Ascending aorta (tissue), 2 donors: ENCODE data around the gene NECAB2. TPM values are rescaled to one million over a fixed set of nuclear protein-coding genes. Genes with fewer than 3 reads are reported as not detected.

ENCODE experiments used
- DNase-seq, 2 donors: peaks; one replicate each; pipeline ENCODE4 v3.0.0-alpha.2; 2019; ENCODE audit warnings: low spot score in 2 of 2
- H3K27ac ChIP-seq, 2 donors: fragments of 200-600 bp; sonication (generic); one replicate each; pipeline ENCODE4 v1.5.1; 2016 to 2017; ENCODE audit warnings: mild to moderate bottlenecking in 1 of 2
- H3K27me3 ChIP-seq: fragments of 200-600 bp; sonication (generic); one replicate; pipeline ENCODE4 v1.5.1; 2017
- H3K36me3 ChIP-seq, 2 donors: fragments of 200-600 bp; sonication (generic); one replicate each; pipeline ENCODE4 v1.5.1; 2016
- H3K4me1 ChIP-seq, 2 donors: fragments of 200-600 bp; sonication (generic); one replicate each; pipeline ENCODE4 v1.5.1; 2016 to 2017; ENCODE audit warnings: mild to moderate bottlenecking in 1 of 2
- H3K4me3 ChIP-seq, 2 donors: fragments of 200-600 bp; sonication (generic); one replicate each; pipeline ENCODE4 v1.5.1; 2016 to 2017; ENCODE audit warnings: mild to moderate bottlenecking in 1 of 2
- H3K9me3 ChIP-seq, 2 donors: fragments of 200-600 bp; sonication (generic); one replicate each; pipeline ENCODE4 v1.5.1; 2016
- CTCF ChIP-seq, 3 experiments: fragments of 200-600 bp in 2 of 3; fragments of 450-650 bp in 1 of 3; sonication (generic) in 2 of 3; IDR thresholded peaks; one replicate each; pipeline ENCODE4 v1.5.1; 2016 to 2019; ENCODE audit warnings: antibody characterized with exemption in 3 of 3, mild to moderate bottlenecking in 1 of 3, moderate library complexity in 1 of 3
- intact Hi-C: fragments of 100-400 bp; cut with DNase I; formaldehyde crosslinking; loops from one replicate; pipeline ENCODE4 v1.15.1; 2023
- total RNA-seq: library from RNA; depleted of rRNA; stranded (reverse); fragments of >200 nt; gene quantifications from one replicate; pipeline ENCODE4 v1.1.0, GENCODE V29; 2016

Gene NECAB2
- total RNA-seq, 1 donor from 2014 or later: not detected

GRCh38 chr16:83934684-83934977 is 33.4 kb upstream of the NECAB2 start:
- Histone ChIP-seq H3K9me3 (no peaks in the 10 kb centered on the region), H3K4me3 (no peak overlapping the region), H3K4me1 (no peaks in the 10 kb centered on the region), H3K27ac (no peak overlapping the region), H3K27me3 (no peaks in the 10 kb centered on the region), H3K36me3 (no peaks in the 10 kb centered on the region)
- intact Hi-C loops: no loop called here
- TF ChIP-seq CTCF (IDR thresholded peaks at IDR 0.05): no peak
- DNase-seq: no peak

GRCh38 chr16:83935005-83935857 is 32.8 kb upstream of the NECAB2 start:
- Histone ChIP-seq H3K9me3 (no peaks in the 10 kb centered on the region), H3K27ac (no peak overlapping the region), H3K27me3 (no peaks in the 10 kb centered on the region), H3K4me1 (no peaks in the 10 kb centered on the region), H3K36me3 (no peaks in the 10 kb centered on the region), H3K4me3 (no peak overlapping the region)
- DNase-seq: no peak
- no peak for TF ChIP-seq CTCF (IDR thresholded peaks at IDR 0.05)
- intact Hi-C loops: no loop called here

- DNase-seq: no peak
- H3K27me3 ChIP-seq: no peaks in the 10 kb centered on the region
- H3K27ac ChIP-seq: no peak overlapping the region
- no peaks in the 10 kb centered on the region for H3K9me3 ChIP-seq
- H3K36me3 ChIP-seq: no peaks in the 10 kb centered on the region
- intact Hi-C loops: no loop called here
- no peak overlapping the region for H3K4me3 ChIP-seq
- no peak for TF ChIP-seq CTCF (IDR thresholded peaks at IDR 0.05)
- no peaks in the 10 kb centered on the region for H3K4me1 ChIP-seq
Observed at GRCh38 chr16:83935858-83936255, 32.2 kb upstream of the NECAB2 start.

- Histone ChIP-seq H3K9me3 (no peaks in the 10 kb centered on the region), H3K4me3 (no peak overlapping the region), H3K36me3 (no peaks in the 10 kb centered on the region), H3K4me1 (no peaks in the 10 kb centered on the region), H3K27me3 (no peaks in the 10 kb centered on the region), H3K27ac (no peak overlapping the region)
- no peak for DNase-seq
- no peak for TF ChIP-seq CTCF (IDR thresholded peaks at IDR 0.05)
- intact Hi-C loops: no loop called here
Observed at GRCh38 chr16:83936581-83937165, 31.4 kb upstream of the NECAB2 start.

GRCh38 chr16:83937267-83937666 is 30.8 kb upstream of the NECAB2 start:
- no peak for TF ChIP-seq CTCF (IDR thresholded peaks at IDR 0.05)
- Histone ChIP-seq H3K27me3 (no peaks in the 10 kb centered on the region), H3K4me1 (no peaks in the 10 kb centered on the region), H3K4me3 (no peak overlapping the region), H3K9me3 (no peaks in the 10 kb centered on the region), H3K27ac (no peak overlapping the region), H3K36me3 (no peaks in the 10 kb centered on the region)
- intact Hi-C loops: no loop called here
- no peak for DNase-seq
